Muscle layer of duodenum (tissue), 2 donors: ENCODE data around the gene DPEP3.
A peak's percentile ranks its signal among the peaks of the same experiment; 100 is the strongest.
"Not testable (repeated sequence)": the region's sequence is repeated elsewhere in the genome, so short reads cannot be mapped to it uniquely, and the experiment has no call there.

Source experiments
- H3K27ac ChIP-seq: one replicate; pipeline ENCODE4 v1.7.0; 2013; ENCODE audit warnings: mild to moderate bottlenecking, low read length
- H3K27me3 ChIP-seq: one replicate; pipeline ENCODE4 v1.7.0; 2013; ENCODE audit warnings: low read depth, mild to moderate bottlenecking, control low read depth, low read length
- H3K36me3 ChIP-seq, 2 donors: one replicate each; pipeline ENCODE4 v1.7.0; 2013; ENCODE audit warnings: low read length in 2 of 2, control low read depth in 1 of 2, mild to moderate bottlenecking in 1 of 2; ENCODE audit not compliant: insufficient read depth in 2 of 2, control insufficient read depth in 1 of 2
- H3K4me1 ChIP-seq, 2 donors: one replicate each; pipeline ENCODE4 v1.7.0; 2013; ENCODE audit warnings: low read length in 2 of 2, mild to moderate bottlenecking in 2 of 2, control low read depth in 1 of 2, moderate library complexity in 1 of 2; ENCODE audit not compliant: insufficient read depth in 2 of 2, control insufficient read depth in 1 of 2
- H3K4me3 ChIP-seq, 2 donors: one replicate each; pipeline ENCODE4 v1.7.0; 2013; ENCODE audit warnings: low read length in 2 of 2, low read depth in 1 of 2, mild to moderate bottlenecking in 1 of 2
- H3K9me3 ChIP-seq, 2 donors: one replicate each; pipeline ENCODE4 v1.7.0; 2013; ENCODE audit warnings: low read length in 2 of 2, control low read depth in 1 of 2, mild to moderate bottlenecking in 1 of 2; ENCODE audit not compliant: control insufficient read depth in 1 of 2
- donor health status: healthy.

The DPEP3 gene

GRCh38 chr16:68005786-68006286, 25.5 kb upstream of the DPEP3 start:
- H3K4me1 ChIP-seq = no peaks in the 10 kb centered on the region
- H3K4me3 ChIP-seq = no peak overlapping the region
- peak overlapping the region; percentile 23 for H3K27ac ChIP-seq
- H3K27me3 ChIP-seq = no peaks in the 10 kb centered on the region
- H3K36me3 ChIP-seq = no peaks in the 10 kb centered on the region
- no peaks in the 10 kb centered on the region for H3K9me3 ChIP-seq

GRCh38 chr16:68005211-68005610, 24.9 kb upstream of the DPEP3 start:
- H3K27me3 ChIP-seq = no peaks in the 10 kb centered on the region
- H3K4me3 ChIP-seq = no peak overlapping the region

GRCh38 chr16:68003031-68003430, 22.7 kb upstream of the DPEP3 start:
- Histone ChIP-seq H3K27me3 (no peaks in the 10 kb centered on the region), H3K36me3 (no peaks in the 10 kb centered on the region), H3K4me3 (no peak overlapping the region), H3K4me1 (peaks cover 0 to 10% of the 10 kb centered on the region in 2 donors), H3K9me3 (no peaks in the 10 kb centered on the region), H3K27ac (no peak overlapping the region)

More at GRCh38 chr16:68005211-68005610, 24.9 kb upstream of the DPEP3 start:
- H3K9me3 ChIP-seq = no peaks in the 10 kb centered on the region
- no peaks in the 10 kb centered on the region for H3K36me3 ChIP-seq
- H3K27ac ChIP-seq = peak overlapping the region; percentile 23
- peaks cover 0 to 2% of the 10 kb centered on the region in 2 donors for H3K4me1 ChIP-seq

GRCh38 chr16:68000450-68000849, 20.2 kb upstream of the DPEP3 start:
- H3K4me1 ChIP-seq = peaks cover 0 to 10% of the 10 kb centered on the region in 2 donors

GRCh38 chr16:67999985-68000384, 19.7 kb upstream of the DPEP3 start:
- Histone ChIP-seq H3K4me3 (peak overlapping the region in 1 of 2 donors; percentile 11), H3K4me1 (peaks cover 0 to 10% of the 10 kb centered on the region in 2 donors), H3K9me3 (no peaks in the 10 kb centered on the region), H3K36me3 (no peaks in the 10 kb centered on the region), H3K27me3 (no peaks in the 10 kb centered on the region), H3K27ac (peak overlapping the region; percentile 19)

More at GRCh38 chr16:68000450-68000849, 20.2 kb upstream of the DPEP3 start:
- Histone ChIP-seq H3K36me3 (no peaks in the 10 kb centered on the region), H3K9me3 (no peaks in the 10 kb centered on the region), H3K27ac (peak overlapping the region; percentile 19), H3K4me3 (peak overlapping the region in 1 of 2 donors; percentile 11), H3K27me3 (no peaks in the 10 kb centered on the region)

- not testable (repeated sequence) for H3K4me1 ChIP-seq, H3K9me3 ChIP-seq, H3K27me3 ChIP-seq, H3K36me3 ChIP-seq
- peak within 1 kb of the TSS; percentile 19 for H3K27ac ChIP-seq
- H3K4me3 ChIP-seq = peak within 1 kb of the TSS; percentile 11 to 40
Measured at GRCh38 chr16:67998779-67999688, 18.7 kb upstream of the DPEP3 start, which contains the start of gene DPEP2. DPEP2 (minus strand) TSS chr16:67999484; CDS start chr16:67993212, 6,272 bp downstream.

GRCh38 chr16:67998231-67998778, 18.0 kb upstream of the DPEP3 start:
- H3K4me1 ChIP-seq = peaks cover 6 to 15% of the 10 kb centered on the region in 2 donors
- H3K4me3 ChIP-seq, H3K27me3 ChIP-seq, H3K36me3 ChIP-seq, H3K27ac ChIP-seq, H3K9me3 ChIP-seq: not testable (repeated sequence)

GRCh38 chr16:67996666-67997065, 16.4 kb upstream of the DPEP3 start:
- H3K27ac ChIP-seq = no peak overlapping the region
- no peaks in the 10 kb centered on the region for H3K9me3 ChIP-seq
- no peak overlapping the region for H3K4me3 ChIP-seq
- no peaks in the 10 kb centered on the region for H3K27me3 ChIP-seq
- no peaks in the 10 kb centered on the region for H3K36me3 ChIP-seq
- peaks cover 12 to 15% of the 10 kb centered on the region in 2 donors for H3K4me1 ChIP-seq

GRCh38 chr16:67995423-67995822, 15.1 kb upstream of the DPEP3 start:
- no peak overlapping the region for H3K27ac ChIP-seq
- peaks cover 12 to 15% of the 10 kb centered on the region in 2 donors for H3K4me1 ChIP-seq
- H3K9me3 ChIP-seq = no peaks in the 10 kb centered on the region

GRCh38 chr16:67994040-67994408, 13.7 kb upstream of the DPEP3 start:
- Histone ChIP-seq H3K27ac (peak overlapping the region; percentile 72), H3K4me1 (peaks cover 5 to 12% of the 10 kb centered on the region in 2 donors), H3K4me3 (peak overlapping the region; percentile 59 to 60)
- H3K9me3 ChIP-seq, H3K27me3 ChIP-seq, H3K36me3 ChIP-seq: not testable (repeated sequence)

More at GRCh38 chr16:67995423-67995822, 15.1 kb upstream of the DPEP3 start:
- no peak overlapping the region for H3K4me3 ChIP-seq
- no peaks in the 10 kb centered on the region for H3K27me3 ChIP-seq
- H3K36me3 ChIP-seq = no peaks in the 10 kb centered on the region

GRCh38 chr16:67993207-67994039, 13.1 kb upstream of the DPEP3 start:
- Histone ChIP-seq H3K27me3 (no peaks in the 10 kb centered on the region), H3K4me3 (peak overlapping the region; percentile 59 to 60), H3K9me3 (no peaks in the 10 kb centered on the region), H3K27ac (peak overlapping the region; percentile 72), H3K36me3 (no peaks in the 10 kb centered on the region), H3K4me1 (peaks cover 5 to 12% of the 10 kb centered on the region in 2 donors)
